Sigmoid colon (tissue), 4 donors: ENCODE results near the gene CCDC107.

Source experiments
- CTCF ChIP-seq, 4 experiments: fragments of 450-650 bp in 3 of 4; fragments of 200-600 bp in 1 of 4; IDR thresholded peaks; one replicate each; pipeline ENCODE4 v1.5.1; 2016 to 2019; ENCODE audit warnings: antibody characterized with exemption in 4 of 4, mild to moderate bottlenecking in 3 of 4, moderate library complexity in 2 of 4
- EP300 ChIP-seq, 4 donors: sonication (generic); formaldehyde crosslinking; IDR thresholded peaks; one replicate each; pipeline ENCODE4 v1.6.1; 2017; ENCODE audit warnings: antibody characterized with exemption in 4 of 4
- POLR2A ChIP-seq, 2 donors: fragments of 450-650 bp; IDR thresholded peaks; one replicate each; pipeline ENCODE4 v1.6.1; 2016; ENCODE audit warnings: antibody characterized with exemption in 2 of 2, mild to moderate bottlenecking in 2 of 2, moderate library complexity in 2 of 2
- POLR2AphosphoS5 ChIP-seq, 4 donors: sonication (generic); formaldehyde crosslinking; IDR thresholded peaks; one replicate each; pipeline ENCODE4 v1.6.1; 2017; ENCODE audit warnings: antibody characterized with exemption in 4 of 4

- TF ChIP-seq CTCF (IDR thresholded peaks at IDR 0.05): no peak
- TF ChIP-seq EP300 (IDR thresholded peaks at IDR 0.05): no peak
- TF ChIP-seq POLR2AphosphoS5 (IDR thresholded peaks at IDR 0.05): no peak
- no peak for TF ChIP-seq POLR2A (IDR thresholded peaks at IDR 0.05)
Observed at GRCh38 chr9:35639631-35640030, 18.5 kb upstream of the CCDC107 start.
